ENCODE results near the gene BASP1. TPM values are rescaled to one million over a fixed set of nuclear protein-coding genes. Genes with fewer than 3 reads are reported as not detected.

BASP1 gene
- total RNA-seq, 1 experiment from 2014 or later = 0.34 TPM

DNA sequence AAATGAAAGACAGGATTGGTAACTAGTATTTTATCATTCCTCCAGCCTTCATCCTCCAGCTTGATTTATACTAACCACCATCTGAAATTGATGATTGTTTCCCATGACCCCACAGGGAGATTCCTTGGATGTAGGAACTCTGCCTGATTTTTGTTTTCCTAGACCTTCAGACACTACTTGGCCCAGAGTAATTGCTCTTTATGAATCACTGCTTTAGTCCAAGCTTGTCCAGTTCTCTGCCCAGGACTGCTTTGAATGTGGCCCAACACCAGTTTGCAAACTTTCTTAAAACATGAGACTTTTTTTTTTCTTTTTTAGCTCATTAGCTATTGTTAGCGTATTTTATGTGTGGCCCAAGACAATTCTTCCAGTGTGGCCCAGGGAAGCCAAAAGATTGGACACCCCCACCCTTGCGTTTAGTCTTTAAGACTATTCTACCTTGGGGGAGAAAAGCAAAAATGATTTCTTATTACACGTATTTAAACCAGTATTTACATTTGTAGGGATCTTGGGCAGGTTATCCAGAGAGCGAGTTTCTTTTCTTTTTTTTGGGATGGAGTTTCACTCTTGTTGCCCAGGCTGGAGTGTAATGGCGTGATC lies 18.4 kb downstream of the BASP1 start:
- no peak for DNase-seq (ENCODE audit: low read depth, low spot score)
- no peaks in the 10 kb centered on the region for H3K9me3 ChIP-seq (ENCODE audit: control insufficient read depth in 1 of 2, insufficient read depth in 1 of 2, low read depth in 1 of 2, low read length in 2 of 2)
- no peaks in the 10 kb centered on the region for H3K4me1 ChIP-seq (ENCODE audit: control insufficient read depth in 1 of 2, insufficient read depth in 2 of 2, low read length in 2 of 2)
- no peaks in the 10 kb centered on the region for H3K79me2 ChIP-seq (ENCODE audit: insufficient read depth, low read length)
- H2AFZ ChIP-seq (ENCODE audit: low read depth, low read length, poor library complexity, severe bottlenecking) = no peak overlapping the region
- H4K20me1 ChIP-seq (ENCODE audit: insufficient read depth) = no peaks in the 10 kb centered on the region
- no peak overlapping the region for H3K27ac ChIP-seq (ENCODE audit: low read depth, low read length)
- intact Hi-C loops (cut with micrococcal nuclease) = no loop called here
- no peak overlapping the region for H3K9ac ChIP-seq (ENCODE audit: low read length)
- H3K4me3 ChIP-seq (replicated peaks in 1 of 2; ENCODE audit: low read depth in 1 of 2, low read length in 2 of 2) = no peak overlapping the region
- no peak for ATAC-seq
- H3K9me2 ChIP-seq (ENCODE audit: insufficient read depth) = no peaks in the 10 kb centered on the region
- H3K4me2 ChIP-seq (ENCODE audit: low read length) = no peak overlapping the region
- CTCF ChIA-PET = no interaction called here
- TF ChIP-seq FOSL1 (IDR thresholded peaks at IDR 0.05; ENCODE audit: low read depth) (no peak), ZBTB33 (IDR thresholded peaks at IDR 0.05; ENCODE audit: extremely low read depth, insufficient replicate concordance, low read length) (no peak), ATF3 (IDR thresholded peaks at IDR 0.05) (no peak), CEBPB (IDR thresholded peaks at IDR 0.05; ENCODE audit: low read depth) (no peak), POLR2A (IDR thresholded peaks at IDR 0.05; ENCODE audit: borderline replicate concordance, extremely low read depth, insufficient read depth, insufficient read length) (no peak), EZH2 (IDR thresholded peaks at IDR 0.05) (no peak), CTCF (IDR thresholded peaks at IDR 0.05 in 2 of 3, conservative IDR thresholded peaks at IDR 0.05 in 1 of 3; ENCODE audit: borderline replicate concordance in 1 of 3, insufficient read depth in 1 of 3, low read depth in 2 of 3, low read length in 2 of 3) (no peak), TCF7L2 (IDR thresholded peaks at IDR 0.05; ENCODE audit: borderline replicate concordance, extremely low read depth, insufficient read depth, insufficient read length) (no peak), SP1 (IDR thresholded peaks at IDR 0.05; ENCODE audit: low read depth) (no peak), MAX (IDR thresholded peaks at IDR 0.05) (no peak), ZNF274 (IDR thresholded peaks at IDR 0.05; ENCODE audit: low read depth, low read length) (no peak), SRF (IDR thresholded peaks at IDR 0.05; ENCODE audit: low read depth) (no peak), JUND (IDR thresholded peaks at IDR 0.05) (no peak), ZFX (IDR thresholded peaks at IDR 0.05) (no peak), YY1 (IDR thresholded peaks at IDR 0.05; ENCODE audit: extremely low read depth, insufficient replicate concordance, low read depth, low read length) (no peak)
- TF ChIP-seq, protein P1, sequence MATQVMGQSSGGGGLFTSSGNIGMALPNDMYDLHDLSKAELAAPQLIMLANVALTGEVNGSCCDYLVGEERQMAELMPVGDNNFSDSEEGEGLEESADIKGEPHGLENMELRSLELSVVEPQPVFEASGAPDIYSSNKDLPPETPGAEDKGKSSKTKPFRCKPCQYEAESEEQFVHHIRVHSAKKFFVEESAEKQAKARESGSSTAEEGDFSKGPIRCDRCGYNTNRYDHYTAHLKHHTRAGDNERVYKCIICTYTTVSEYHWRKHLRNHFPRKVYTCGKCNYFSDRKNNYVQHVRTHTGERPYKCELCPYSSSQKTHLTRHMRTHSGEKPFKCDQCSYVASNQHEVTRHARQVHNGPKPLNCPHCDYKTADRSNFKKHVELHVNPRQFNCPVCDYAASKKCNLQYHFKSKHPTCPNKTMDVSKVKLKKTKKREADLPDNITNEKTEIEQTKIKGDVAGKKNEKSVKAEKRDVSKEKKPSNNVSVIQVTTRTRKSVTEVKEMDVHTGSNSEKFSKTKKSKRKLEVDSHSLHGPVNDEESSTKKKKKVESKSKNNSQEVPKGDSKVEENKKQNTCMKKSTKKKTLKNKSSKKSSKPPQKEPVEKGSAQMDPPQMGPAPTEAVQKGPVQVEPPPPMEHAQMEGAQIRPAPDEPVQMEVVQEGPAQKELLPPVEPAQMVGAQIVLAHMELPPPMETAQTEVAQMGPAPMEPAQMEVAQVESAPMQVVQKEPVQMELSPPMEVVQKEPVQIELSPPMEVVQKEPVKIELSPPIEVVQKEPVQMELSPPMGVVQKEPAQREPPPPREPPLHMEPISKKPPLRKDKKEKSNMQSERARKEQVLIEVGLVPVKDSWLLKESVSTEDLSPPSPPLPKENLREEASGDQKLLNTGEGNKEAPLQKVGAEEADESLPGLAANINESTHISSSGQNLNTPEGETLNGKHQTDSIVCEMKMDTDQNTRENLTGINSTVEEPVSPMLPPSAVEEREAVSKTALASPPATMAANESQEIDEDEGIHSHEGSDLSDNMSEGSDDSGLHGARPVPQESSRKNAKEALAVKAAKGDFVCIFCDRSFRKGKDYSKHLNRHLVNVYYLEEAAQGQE (IDR thresholded peaks at IDR 0.05; ENCODE audit: low read depth) = no peak
- RAD21 ChIA-PET (ENCODE audit: low non-redundant PET in 1 of 2, low total read pairs in 2 of 2, uncharacterized antibody in 2 of 2, unreplicated experiment in 2 of 2) = no interaction called here
- H3K36me3 ChIP-seq (ENCODE audit: control insufficient read depth in 1 of 2, insufficient read depth in 2 of 2, low read length in 2 of 2) = no peaks in the 10 kb centered on the region
- H3K27me3 ChIP-seq (ENCODE audit: insufficient read depth, low read length) = 0 out of 2 replicates have a peak, but pooled peaks cover 4% of the 10 kb centered on the region
- no TSS peak for BruUV-seq (replicated peaks)
- POLR2A ChIA-PET = no interaction called here
